MM.1S (cell line): Measurements from ENCODE around the gene BCAS3.

Experiments
- DNase-seq: peaks from one replicate; pipeline ENCODE4 v3.0.0-alpha.2; 2015
- H2AFZ ChIP-seq: fragments of 300-600 bp; sonication (generic); 2 replicates; pipeline ENCODE4 v1.6.0; 2016; ENCODE audit warnings: antibody characterized with exemption, low read length
- H3F3A ChIP-seq: fragments of 300-600 bp; sonication (generic); 2 replicates; pipeline ENCODE4 v1.6.1; 2016; ENCODE audit warnings: mild to moderate bottlenecking, antibody characterized with exemption, low read length, moderate library complexity, mixed read lengths; ENCODE audit not compliant: insufficient read depth
- H3K27ac ChIP-seq: fragments of 300-600 bp; sonication (generic); 2 replicates; pipeline ENCODE4 v1.5.1; 2016; ENCODE audit warnings: mild to moderate bottlenecking, low read length
- H3K27me3 ChIP-seq: fragments of 300-600 bp; sonication (generic); replicated peaks from 2 replicates; pipeline ENCODE4 v1.6.0; 2016; ENCODE audit warnings: low read length; ENCODE audit not compliant: insufficient read depth
- H3K36me3 ChIP-seq: fragments of 300-600 bp; sonication (generic); replicated peaks from 2 replicates; pipeline ENCODE4 v1.6.1; 2016; ENCODE audit warnings: mild to moderate bottlenecking, low read length, mixed read lengths; ENCODE audit not compliant: insufficient read depth
- H3K4me1 ChIP-seq: fragments of 300-600 bp; sonication (generic); 2 replicates; pipeline ENCODE4 v1.6.1; 2016; ENCODE audit warnings: low read length, mixed read lengths
- H3K4me2 ChIP-seq: fragments of 300-600 bp; sonication (generic); 2 replicates; pipeline ENCODE4 v1.6.0; 2016; ENCODE audit warnings: low read depth, low read length
- H3K4me3 ChIP-seq: fragments of 300-600 bp; sonication (generic); 2 replicates; pipeline ENCODE4 v1.5.1; 2016; ENCODE audit warnings: low read length, mixed read lengths
- H3K79me2 ChIP-seq: fragments of 300-600 bp; sonication (generic); 2 replicates; pipeline ENCODE4 v1.6.1; 2016; ENCODE audit warnings: mixed run types, low read length, mixed read lengths
- H3K9ac ChIP-seq: fragments of 300-600 bp; sonication (generic); 2 replicates; pipeline ENCODE4 v1.6.1; 2016; ENCODE audit warnings: low read length, mixed read lengths
- H3K9me2 ChIP-seq: fragments of 300-600 bp; sonication (generic); replicated peaks from 2 replicates; pipeline ENCODE4 v1.6.1; 2016; ENCODE audit warnings: mild to moderate bottlenecking, low read length, mixed read lengths; ENCODE audit not compliant: insufficient read depth
- H3K9me3 ChIP-seq: fragments of 300-600 bp; sonication (generic); replicated peaks from 2 replicates; pipeline ENCODE4 v1.6.1; 2016; ENCODE audit warnings: mild to moderate bottlenecking, low read length, mixed read lengths; ENCODE audit not compliant: insufficient read depth
- H4K20me1 ChIP-seq: fragments of 300-600 bp; sonication (generic); 2 replicates; pipeline ENCODE4 v1.6.1; 2016; ENCODE audit warnings: mild to moderate bottlenecking, low read length, moderate library complexity, mixed read lengths; ENCODE audit not compliant: insufficient read depth
- CTCF ChIP-seq: fragments of 300-600 bp; sonication (generic); IDR thresholded peaks from 2 replicates; pipeline ENCODE4 v1.5.1; 2016; ENCODE audit warnings: antibody characterized with exemption, low read length, mixed read lengths
- EZH2 ChIP-seq: fragments of 300-600 bp; sonication (generic); optimal IDR thresholded peaks from 2 replicates; pipeline ENCODE3; 2017; ENCODE audit warnings: low read depth, mild to moderate bottlenecking, antibody characterized with exemption, low read length, mixed read lengths
- EZH2phosphoT487 ChIP-seq: fragments of 300-600 bp; sonication (generic); IDR thresholded peaks from 2 replicates; pipeline ENCODE4 v1.6.1; 2018; ENCODE audit warnings: antibody characterized with exemption, low read length

Gene BCAS3

DNA sequence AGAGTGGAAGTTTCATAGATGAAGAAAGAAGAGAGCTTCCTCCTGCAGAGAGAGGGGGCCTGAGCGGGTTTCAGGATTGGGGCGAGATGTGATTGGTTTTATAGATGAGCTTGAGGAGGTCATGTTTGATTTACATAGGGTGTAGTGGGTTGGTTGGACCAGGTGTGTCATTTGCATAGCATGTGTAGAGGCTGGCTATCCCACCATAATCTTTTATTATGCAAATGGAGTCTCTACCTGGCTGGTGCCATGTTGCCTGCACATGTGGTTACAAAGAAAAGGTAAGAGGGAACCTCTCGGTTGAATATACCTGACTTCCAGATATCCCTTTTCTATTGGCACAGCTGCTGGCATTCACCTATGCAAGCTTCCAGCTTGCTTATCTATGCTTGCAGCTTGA, 228.1 kb downstream of the BCAS3 start:
- H3K4me1 ChIP-seq = no peaks in the 10 kb centered on the region
- H3K27ac ChIP-seq = no peak overlapping the region
- H3K9ac ChIP-seq = no peak overlapping the region
- no peak overlapping the region for H3K4me2 ChIP-seq
- no peaks in the 10 kb centered on the region for H3F3A ChIP-seq
- no peak overlapping the region for H2AFZ ChIP-seq
- no peak for DNase-seq
- H3K79me2 ChIP-seq = no peaks in the 10 kb centered on the region
- H3K9me3 ChIP-seq = no peaks in the 10 kb centered on the region
- no peaks in the 10 kb centered on the region for H3K36me3 ChIP-seq
- H4K20me1 ChIP-seq = no peaks in the 10 kb centered on the region
- no peak overlapping the region for H3K4me3 ChIP-seq
- H3K27me3 ChIP-seq = no peaks in the 10 kb centered on the region
- TF ChIP-seq EZH2phosphoT487 = no peak
- no peak for TF ChIP-seq CTCF
- no peaks in the 10 kb centered on the region for H3K9me2 ChIP-seq

- no peak for DNase-seq
- H4K20me1 ChIP-seq = no peaks in the 10 kb centered on the region
- no peaks in the 10 kb centered on the region for H3K9me3 ChIP-seq
- H3K27ac ChIP-seq = no peak overlapping the region
- H3K79me2 ChIP-seq = no peaks in the 10 kb centered on the region
- TF ChIP-seq CTCF (no peak), EZH2 (no peak), EZH2phosphoT487 (no peak)
- H3K9ac ChIP-seq = no peak overlapping the region
- no peaks in the 10 kb centered on the region for H3K4me1 ChIP-seq
- H2AFZ ChIP-seq = no peak overlapping the region
- H3K36me3 ChIP-seq = no peaks in the 10 kb centered on the region
- H3K9me2 ChIP-seq = no peaks in the 10 kb centered on the region
- H3K27me3 ChIP-seq = no peaks in the 10 kb centered on the region
- no peaks in the 10 kb centered on the region for H3F3A ChIP-seq
- H3K4me3 ChIP-seq = no peak overlapping the region
- no peak overlapping the region for H3K4me2 ChIP-seq
These were observed 230.7 kb downstream of the BCAS3 start for GRCh38 chr17:60908324-60908723.

DNA sequence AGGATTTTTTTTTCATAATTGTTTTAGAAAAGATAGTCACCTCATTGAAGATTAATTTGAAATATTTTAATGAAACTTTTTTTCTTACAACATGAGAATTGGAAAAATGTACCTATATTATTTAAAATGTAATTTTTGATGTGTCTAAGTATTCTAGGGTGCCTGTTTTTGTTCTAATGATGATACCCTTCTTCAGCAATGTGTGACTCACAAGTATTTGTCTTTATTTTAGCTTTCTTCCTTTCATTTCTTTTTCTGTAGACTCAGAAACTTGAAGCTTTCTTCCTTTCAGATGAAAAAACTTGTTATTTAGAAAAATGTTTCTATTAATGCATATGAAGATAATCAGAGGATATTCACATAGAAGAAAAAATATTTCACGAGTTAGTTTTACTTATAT, 231.8 kb downstream of the BCAS3 start:
- Histone ChIP-seq H3K4me2 (no peak overlapping the region), H2AFZ (no peak overlapping the region), H3K27ac (no peak overlapping the region), H4K20me1 (no peaks in the 10 kb centered on the region), H3F3A (no peaks in the 10 kb centered on the region), H3K79me2 (no peaks in the 10 kb centered on the region), H3K9me3 (no peaks in the 10 kb centered on the region), H3K4me1 (no peaks in the 10 kb centered on the region), H3K36me3 (no peaks in the 10 kb centered on the region), H3K9me2 (no peaks in the 10 kb centered on the region), H3K9ac (no peak overlapping the region), H3K27me3 (no peaks in the 10 kb centered on the region), H3K4me3 (no peak overlapping the region)
- DNase-seq = no peak
- TF ChIP-seq EZH2phosphoT487 = no peak
- TF ChIP-seq EZH2 = no peak
- no peak for TF ChIP-seq CTCF

GRCh38 chr17:60910415-60910814, 232.8 kb downstream of the BCAS3 start:
- no peaks in the 10 kb centered on the region for H3K4me1 ChIP-seq
- DNase-seq = no peak
- no peak overlapping the region for H3K4me3 ChIP-seq
- no peaks in the 10 kb centered on the region for H3K36me3 ChIP-seq
- no peak overlapping the region for H3K27ac ChIP-seq
- H4K20me1 ChIP-seq = no peaks in the 10 kb centered on the region
- H2AFZ ChIP-seq = no peak overlapping the region
- H3K4me2 ChIP-seq = no peak overlapping the region
- H3K79me2 ChIP-seq = no peaks in the 10 kb centered on the region
- no peak for TF ChIP-seq CTCF
- TF ChIP-seq EZH2 = no peak
- H3K27me3 ChIP-seq = no peaks in the 10 kb centered on the region
- no peaks in the 10 kb centered on the region; the same call in 1 of the 2 replicates for H3K9me3 ChIP-seq
- no peaks in the 10 kb centered on the region for H3F3A ChIP-seq
- H3K9me2 ChIP-seq = no peaks in the 10 kb centered on the region
- no peak overlapping the region for H3K9ac ChIP-seq
